HepG2 (cell line): ENCODE results near the gene SULT2A1. TPM values are rescaled to one million over a fixed set of nuclear protein-coding genes. Genes with fewer than 3 reads are reported as not detected.

Experiments
- ATAC-seq: fragments of 200-7000 bp; cut with Tn5 transposase; 3 replicates; pipeline ENCODE4 v1.9.1; 2020; ENCODE audit warnings: mild to moderate bottlenecking, moderate library complexity
- BruUV-seq: library from RNA; stranded (reverse); fragments of 400-500 nt; replicated peaks from 2 replicates; lab custom pipeline; 2021; lab: Mats Ljungman, UMichigan
- CTCF ChIA-PET: fragments of 300-600 bp; formaldehyde crosslinking; extraction: SDS; loops from one replicate; lab custom pipeline; 2021; ENCODE audit warnings: low total read pairs, inconsistent platforms, low intra/inter-chr PET ratio; lab: Yijun Ruan, JAX
- POLR2A ChIA-PET: fragments of 350-600 bp; sonication (Branson Sonifier 250); formaldehyde crosslinking; loops from one replicate; lab custom pipeline; 2020; ENCODE audit warnings: antibody characterized with exemption, inconsistent platforms; lab: Yijun Ruan, JAX
- DNase-seq: peaks from one replicate; pipeline ENCODE4 v3.0.0-alpha.2; 2015; ENCODE audit warnings: low spot score
- FAIRE-seq: peaks from 3 replicates; lab custom pipeline; 2011; peaks lifted over from hg19 to GRCh38; lab: Jason Lieb, UNC
- H2AFZ ChIP-seq: one replicate; pipeline ENCODE4 v1.6.1; 2011; ENCODE audit warnings: low read length, inconsistent platforms
- H3K27ac ChIP-seq: fragments of 300-600 bp; 3 replicates; pipeline ENCODE4 v1.8.0; 2011; ENCODE audit warnings: mixed run types, mild to moderate bottlenecking, mixed read lengths, low read length, inconsistent platforms; ENCODE audit not compliant: insufficient read depth; ENCODE audit errors: extremely low read length
- H3K27me3 ChIP-seq, 2 experiments: fragments of 200-600 bp in 1 of 2; 2 replicates in 1 of 2; 3 replicates in 1 of 2; pipeline versions ENCODE4 v1.6.0 to v1.8.0; 2011; ENCODE audit warnings: low read length in 2 of 2, mild to moderate bottlenecking in 2 of 2, moderate library complexity in 2 of 2, inconsistent platforms in 1 of 2; ENCODE audit not compliant: insufficient read depth in 2 of 2, control insufficient read depth in 1 of 2
- H3K36me3 ChIP-seq, 2 experiments: fragments of 200-600 bp in 1 of 2; replicated peaks in 1 of 2; 2 replicates in 1 of 2; 3 replicates in 1 of 2; pipeline versions ENCODE4 v1.5.1 to v1.8.0; 2011; ENCODE audit warnings: low read length in 2 of 2, inconsistent platforms in 1 of 2; ENCODE audit not compliant: insufficient read depth in 2 of 2, control insufficient read depth in 1 of 2
- H3K4me1 ChIP-seq: 2 replicates; pipeline ENCODE4 v1.5.1; 2012; ENCODE audit warnings: low read length, inconsistent platforms; ENCODE audit not compliant: insufficient read depth
- H3K4me2 ChIP-seq: 2 replicates; pipeline ENCODE4 v1.6.0; 2011; ENCODE audit warnings: low read depth, low read length, inconsistent platforms
- H3K4me3 ChIP-seq, 3 experiments: fragments of 200-600 bp in 1 of 3; sonication (generic), shearing (Covaris generic) in 1 of 3; replicated peaks in 1 of 3; 2 replicates each; pipeline ENCODE4 v1.5.1; 2011 to 2016; ENCODE audit warnings: low read length in 3 of 3, inconsistent platforms in 2 of 3, low read depth in 2 of 3, mild to moderate bottlenecking in 2 of 3, control low read depth in 1 of 3, mixed read lengths in 1 of 3; ENCODE audit not compliant: insufficient read depth in 1 of 3
- H3K79me2 ChIP-seq: one replicate; pipeline ENCODE4 v1.6.1; 2011; ENCODE audit warnings: low read length, inconsistent platforms; ENCODE audit not compliant: insufficient read depth
- H3K9ac ChIP-seq: 2 replicates; pipeline ENCODE4 v1.6.0; 2011; ENCODE audit warnings: mild to moderate bottlenecking, low read depth, low read length, inconsistent platforms; ENCODE audit not compliant: insufficient read depth
- H3K9me3 ChIP-seq: 2 replicates; pipeline ENCODE4 v1.5.1; 2012; ENCODE audit warnings: mild to moderate bottlenecking, low read length
- H4K20me1 ChIP-seq: 2 replicates; pipeline ENCODE4 v1.6.0; 2011; ENCODE audit warnings: inconsistent platforms, mild to moderate bottlenecking, low read length, moderate library complexity; ENCODE audit not compliant: insufficient read depth
- KDM3A ChIP-seq: IDR thresholded peaks from 2 replicates; pipeline ENCODE4 v1.6.1; 2018; ENCODE audit warnings: low read depth, missing compliant biosample characterization
- KDM5B ChIP-seq: sonication (generic); formaldehyde crosslinking; IDR thresholded peaks from 2 replicates; pipeline ENCODE4 v1.4.0; 2020; ENCODE audit warnings: missing genetic modification reagents, mild to moderate bottlenecking, borderline replicate concordance
- KLF16 ChIP-seq, 2 experiments: sonication (generic) in 1 of 2; formaldehyde crosslinking in 1 of 2; IDR thresholded peaks; 2 replicates each; pipeline versions ENCODE4 v1.6.1 to v1.8.0; 2016 to 2023; ENCODE audit warnings: missing genetic modification reagents in 2 of 2, missing compliant biosample characterization in 1 of 2
- MAF1 ChIP-seq: sonication (generic); formaldehyde crosslinking; IDR thresholded peaks from 2 replicates; pipeline ENCODE4 v1.5.0; 2020; ENCODE audit warnings: missing genetic modification reagents, borderline replicate concordance
- NCOR1 ChIP-seq: fragments of 200-600 bp; sonication (generic); IDR thresholded peaks from 2 replicates; pipeline ENCODE4 v1.7.0; 2017; ENCODE audit warnings: antibody characterized with exemption, low read length, borderline replicate concordance
- RAD51 ChIP-seq: fragments of 450-650 bp; IDR thresholded peaks from 2 replicates; pipeline ENCODE4 v1.6.1; 2016; ENCODE audit warnings: borderline replicate concordance
- RBFOX2 ChIP-seq: fragments of 200-400 bp; formaldehyde crosslinking; IDR thresholded peaks from 2 replicates; pipeline ENCODE4 v1.6.1; 2017; ENCODE audit warnings: low read depth, mild to moderate bottlenecking, low read length
- TOE1 ChIP-seq: sonication (generic); formaldehyde crosslinking; IDR thresholded peaks from 2 replicates; pipeline ENCODE4 v1.4.0; 2020; ENCODE audit warnings: mild to moderate bottlenecking, missing genetic modification reagents
- ZNF367 ChIP-seq: sonication (generic); formaldehyde crosslinking; IDR thresholded peaks from 2 replicates; pipeline ENCODE4 v1.4.0; 2020; ENCODE audit warnings: missing genetic modification reagents, borderline replicate concordance
- ZNF556 ChIP-seq: sonication (generic); formaldehyde crosslinking; IDR thresholded peaks from 2 replicates; pipeline ENCODE4 v1.4.0; 2020; ENCODE audit warnings: mild to moderate bottlenecking, missing genetic modification reagents, borderline replicate concordance
- ZNF660 ChIP-seq: sonication (generic); formaldehyde crosslinking; IDR thresholded peaks from 2 replicates; pipeline ENCODE4 v1.5.1; 2020; ENCODE audit warnings: mild to moderate bottlenecking, low read depth, missing genetic modification reagents, borderline replicate concordance
- ZNF746 ChIP-seq: sonication (generic); formaldehyde crosslinking; IDR thresholded peaks from 2 replicates; pipeline ENCODE4 v1.8.0; 2022; ENCODE audit warnings: mild to moderate bottlenecking, missing genetic modification reagents
- ZSCAN5A ChIP-seq: sonication (generic); formaldehyde crosslinking; IDR thresholded peaks from 2 replicates; pipeline ENCODE4 v1.8.0; 2022; ENCODE audit warnings: mild to moderate bottlenecking, missing genetic modification reagents, borderline replicate concordance
- WGBS: methylation state at CpG from one replicate; pipeline ENCODE4 v1.1.6; 2017; ENCODE audit warnings: low lambda C conversion rate; 5-methylcytosine and 5-hydroxymethylcytosine counted together
- in situ Hi-C: cut with HindIII; loops from 2 replicates; pipeline ENCODE4 v1.10.0; 2017; ENCODE audit warnings: low pct_unique_long_range_greater_than_20kb; ENCODE audit not compliant: extremely low pct_ligation_motif_present
- intact Hi-C: fragments of 100-400 bp; cut with micrococcal nuclease; formaldehyde crosslinking; loops from one replicate; pipeline ENCODE4 v1.10.0; 2022; ENCODE audit not compliant: unreplicated experiment
- polyA plus RNA-seq, 8 experiments: library from polyadenylated mRNA; depleted of rRNA in 3 of 8; stranded (reverse) in 7 of 8; unstranded in 1 of 8; fragments of >200 nt; fragmentation: Illumina TruSeq in 4 of 8; extraction: Trizol in 4 of 8; gene quantifications; 2 replicates each; pipeline versions ENCODE4 v1.2.1 to v1.2.3, GENCODE V29; 2011 to 2016; ENCODE audit warnings: low read depth in 4 of 8, missing spikeins in 1 of 8, mixed read lengths in 1 of 8; ENCODE audit not compliant: insufficient read depth in 1 of 8
- total RNA-seq, 5 experiments: library from RNA; depleted of rRNA; stranded (reverse); fragments of >200 nt; fragmentation: Illumina TruSeq; extraction: Trizol; gene quantifications; 2 replicates each; pipeline ENCODE4 v1.2.3, GENCODE V29; 2016; ENCODE audit warnings: low read depth in 1 of 5
- TF ChIP-seq, protein P1 (sequence below), 2 experiments: IDR thresholded peaks; 2 replicates each; pipeline ENCODE4 v1.6.1; 2011 to 2012; ENCODE audit warnings: low read length in 2 of 2, borderline replicate concordance in 1 of 2, low read depth in 1 of 2, mild to moderate bottlenecking in 1 of 2, moderate library complexity in 1 of 2

SULT2A1 gene
- total and polyA plus RNA-seq, 2 of the 13 experiments (the other 11 are each of a cell fraction or from before 2014, with no cell fraction given) = 137 to 193 TPM

DNA sequence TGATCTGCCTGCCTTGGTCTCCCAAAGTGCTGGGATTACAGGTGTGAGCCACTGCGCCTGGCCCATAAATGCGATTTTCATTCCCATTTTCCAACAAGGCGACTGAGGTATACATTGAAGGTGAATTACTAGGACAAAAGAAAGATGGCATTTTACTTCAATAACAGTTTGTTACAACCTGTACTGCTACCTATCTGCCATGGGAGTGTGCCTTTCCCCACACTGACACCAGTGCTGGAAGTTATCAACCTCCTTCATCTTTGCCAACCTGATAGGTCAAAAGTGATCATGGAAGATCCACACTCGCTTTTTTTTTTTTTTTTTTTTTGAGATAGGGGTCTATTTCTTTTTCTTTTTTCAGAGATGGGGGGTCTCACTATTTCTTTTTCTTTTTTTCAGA, 53.4 kb downstream of the SULT2A1 start (continued):
- TF ChIP-seq ZNF367 (CRISPR knock-in tag) (no peak), RAD51 (no peak), MAF1 (CRISPR knock-in tag) (no peak), ZNF746 (CRISPR knock-in tag) (no peak), ZNF556 (CRISPR knock-in tag) (no peak), KDM3A (CRISPR knock-in tag) (no peak)

- FAIRE-seq = no peak
- no TSS peak for BruUV-seq
- no peak overlapping the region for H2AFZ ChIP-seq
- H3K4me1 ChIP-seq = peaks cover 16% of the 10 kb centered on the region; the same call in 1 of the 2 replicates
- no peak overlapping the region for H3K4me2 ChIP-seq
- no peaks in the 10 kb centered on the region for H3K9me3 ChIP-seq
- DNase-seq = no peak
- POLR2A ChIA-PET = no interaction called here
- intact Hi-C loops = no loop called here
- no peak for ATAC-seq
- H3K27ac ChIP-seq = no peak overlapping the region
- CTCF ChIA-PET = no interaction called here
- H3K9ac ChIP-seq = no peak overlapping the region
- in situ Hi-C loops = no loop called here
- H3K27me3 ChIP-seq = 0 out of 5 replicates have a peak, but pooled peaks cover 0 to 5% of the 10 kb centered on the region in 2 experiments
- no peaks in the 10 kb centered on the region for H3K79me2 ChIP-seq
- no peaks in the 10 kb centered on the region for H4K20me1 ChIP-seq
- TF ChIP-seq TOE1 (CRISPR knock-in tag) (no peak), KLF16 (CRISPR knock-in tag; IDR thresholded peaks at IDR 0.05) (no peak), KDM5B (CRISPR knock-in tag) (no peak), ZSCAN5A (CRISPR knock-in tag) (no peak), ZNF660 (no peak), NCOR1 (no peak), RBFOX2 (no peak)
- TF ChIP-seq, protein P1, sequence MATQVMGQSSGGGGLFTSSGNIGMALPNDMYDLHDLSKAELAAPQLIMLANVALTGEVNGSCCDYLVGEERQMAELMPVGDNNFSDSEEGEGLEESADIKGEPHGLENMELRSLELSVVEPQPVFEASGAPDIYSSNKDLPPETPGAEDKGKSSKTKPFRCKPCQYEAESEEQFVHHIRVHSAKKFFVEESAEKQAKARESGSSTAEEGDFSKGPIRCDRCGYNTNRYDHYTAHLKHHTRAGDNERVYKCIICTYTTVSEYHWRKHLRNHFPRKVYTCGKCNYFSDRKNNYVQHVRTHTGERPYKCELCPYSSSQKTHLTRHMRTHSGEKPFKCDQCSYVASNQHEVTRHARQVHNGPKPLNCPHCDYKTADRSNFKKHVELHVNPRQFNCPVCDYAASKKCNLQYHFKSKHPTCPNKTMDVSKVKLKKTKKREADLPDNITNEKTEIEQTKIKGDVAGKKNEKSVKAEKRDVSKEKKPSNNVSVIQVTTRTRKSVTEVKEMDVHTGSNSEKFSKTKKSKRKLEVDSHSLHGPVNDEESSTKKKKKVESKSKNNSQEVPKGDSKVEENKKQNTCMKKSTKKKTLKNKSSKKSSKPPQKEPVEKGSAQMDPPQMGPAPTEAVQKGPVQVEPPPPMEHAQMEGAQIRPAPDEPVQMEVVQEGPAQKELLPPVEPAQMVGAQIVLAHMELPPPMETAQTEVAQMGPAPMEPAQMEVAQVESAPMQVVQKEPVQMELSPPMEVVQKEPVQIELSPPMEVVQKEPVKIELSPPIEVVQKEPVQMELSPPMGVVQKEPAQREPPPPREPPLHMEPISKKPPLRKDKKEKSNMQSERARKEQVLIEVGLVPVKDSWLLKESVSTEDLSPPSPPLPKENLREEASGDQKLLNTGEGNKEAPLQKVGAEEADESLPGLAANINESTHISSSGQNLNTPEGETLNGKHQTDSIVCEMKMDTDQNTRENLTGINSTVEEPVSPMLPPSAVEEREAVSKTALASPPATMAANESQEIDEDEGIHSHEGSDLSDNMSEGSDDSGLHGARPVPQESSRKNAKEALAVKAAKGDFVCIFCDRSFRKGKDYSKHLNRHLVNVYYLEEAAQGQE (IDR thresholded peaks at IDR 0.05; ENCODE audit: borderline replicate concordance in 1 of 2, low read depth in 1 of 2, low read length in 2 of 2) = no peak
- 54% methylated on average over 6 of the region's 6 CpGs for WGBS
- H3K4me3 ChIP-seq = no peak overlapping the region
- H3K36me3 ChIP-seq = no peaks in the 10 kb centered on the region
These were observed 59.3 kb downstream of the SULT2A1 start for GRCh38 chr19:47826800-47827199.
